IMR-90 (cell line): ENCODE data around the gene SMCO4. TPM values are rescaled to one million over a fixed set of nuclear protein-coding genes. Genes with fewer than 3 reads are reported as not detected.

Experiments
- ATAC-seq: fragments of 200-7000 bp; cut with Tn5 transposase; 2 replicates; pipeline ENCODE4 v1.9.1; 2020; ENCODE audit warnings: low read depth, mild to moderate bottlenecking, moderate library complexity
- BruUV-seq: library from RNA; stranded (reverse); fragments of 400-500 nt; replicated peaks from 2 replicates; lab custom pipeline; 2021; lab: Mats Ljungman, UMichigan
- CTCF ChIA-PET: fragments of 300-600 bp; formaldehyde crosslinking; extraction: SDS; loops from one replicate; lab custom pipeline; 2021; ENCODE audit warnings: antibody characterized with exemption; lab: Yijun Ruan, JAX
- POLR2A ChIA-PET: fragments of 300-600 bp; sonication (Branson Sonifier 250); formaldehyde crosslinking; loops from one replicate; lab custom pipeline; 2022; ENCODE audit warnings: antibody characterized with exemption; ENCODE audit not compliant: unreplicated experiment; lab: Charles Lee
- DNase-seq: peaks from one replicate; pipeline ENCODE4 v3.0.0; 2013
- H2AFZ ChIP-seq: replicated peaks from 2 replicates; pipeline ENCODE3; 2013; ENCODE audit warnings: low read length, mild to moderate bottlenecking; ENCODE audit not compliant: poor library complexity
- H2AK5ac ChIP-seq: 2 replicates; pipeline ENCODE4 v1.6.1; 2013; ENCODE audit warnings: low read depth, low read length, inconsistent platforms
- H2AK9ac ChIP-seq: replicated peaks from 2 replicates; pipeline ENCODE3; 2013; ENCODE audit warnings: mild to moderate bottlenecking, low read depth, low read length, moderate library complexity; ENCODE audit not compliant: poor library complexity
- H2BK120ac ChIP-seq: 2 replicates; pipeline ENCODE4 v1.6.1; 2013; ENCODE audit warnings: low read depth, low read length, inconsistent platforms
- H2BK15ac ChIP-seq: 3 replicates; pipeline ENCODE4 v1.6.1; 2013; ENCODE audit warnings: low read depth, low read length, inconsistent platforms
- H2BK20ac ChIP-seq: 2 replicates; pipeline ENCODE4 v1.6.1; 2013; ENCODE audit warnings: low read depth, mild to moderate bottlenecking, inconsistent platforms, low read length, moderate library complexity
- H2BK5ac ChIP-seq: 2 replicates; pipeline ENCODE4 v1.6.1; 2013; ENCODE audit warnings: mild to moderate bottlenecking, low read depth, low read length, inconsistent platforms; ENCODE audit not compliant: poor library complexity, severe bottlenecking
- H3K14ac ChIP-seq: replicated peaks from 2 replicates; pipeline ENCODE4 v1.6.1; 2013; ENCODE audit warnings: low read depth, low read length, inconsistent platforms
- H3K18ac ChIP-seq: 2 replicates; pipeline ENCODE4 v1.6.1; 2013; ENCODE audit warnings: low read depth, low read length, control low read depth
- H3K23ac ChIP-seq: 2 replicates; pipeline ENCODE4 v1.6.1; 2013; ENCODE audit warnings: low read depth, low read length, inconsistent platforms
- H3K27ac ChIP-seq: 2 replicates; pipeline ENCODE4 v1.5.1; 2013; ENCODE audit warnings: mild to moderate bottlenecking, control low read depth, low read length; ENCODE audit not compliant: insufficient read depth
- H3K27me3 ChIP-seq: 2 replicates; pipeline ENCODE4 v1.6.1; 2013; ENCODE audit warnings: low read length; ENCODE audit not compliant: control insufficient read depth, insufficient read depth
- H3K36me3 ChIP-seq: 2 replicates; pipeline ENCODE4 v1.6.1; 2013; ENCODE audit warnings: low read length, mixed read lengths; ENCODE audit not compliant: control insufficient read depth, insufficient read depth
- H3K4ac ChIP-seq: 2 replicates; pipeline ENCODE4 v1.6.1; 2013; ENCODE audit warnings: low read depth, low read length, inconsistent platforms
- H3K4me1 ChIP-seq: 2 replicates; pipeline ENCODE4 v1.6.1; 2013; ENCODE audit warnings: low read length, mixed read lengths; ENCODE audit not compliant: control insufficient read depth, insufficient read depth
- H3K4me2 ChIP-seq: 2 replicates; pipeline ENCODE4 v1.6.1; 2013; ENCODE audit warnings: low read depth, mild to moderate bottlenecking, control low read depth, low read length, moderate library complexity
- H3K4me3 ChIP-seq: 2 replicates; pipeline ENCODE4 v1.5.1; 2013; ENCODE audit warnings: low read depth, mild to moderate bottlenecking, control low read depth, low read length, moderate library complexity; ENCODE audit not compliant: insufficient read depth
- H3K56ac ChIP-seq: 2 replicates; pipeline ENCODE4 v1.6.1; 2013; ENCODE audit warnings: low read length, inconsistent platforms; ENCODE audit not compliant: insufficient read depth; ENCODE audit errors: extremely low read depth
- H3K79me1 ChIP-seq, 2 experiments: 2 replicates each; pipeline ENCODE4 v1.6.1; 2013; ENCODE audit warnings: low read length in 2 of 2, inconsistent platforms in 1 of 2, low read depth in 1 of 2
- H3K9ac ChIP-seq: 2 replicates; pipeline ENCODE4 v1.6.1; 2013; ENCODE audit warnings: low read depth, low read length, control low read depth
- H3K9me1 ChIP-seq: 2 replicates; pipeline ENCODE4 v1.6.1; 2013; ENCODE audit warnings: low read length, inconsistent platforms; ENCODE audit not compliant: insufficient read depth
- H3K9me3 ChIP-seq: 2 replicates; pipeline ENCODE4 v1.6.1; 2013; ENCODE audit warnings: low read length; ENCODE audit not compliant: control insufficient read depth, insufficient read depth
- H4K20me1 ChIP-seq: 2 replicates; pipeline ENCODE4 v1.6.1; 2013; ENCODE audit warnings: low read length, inconsistent platforms; ENCODE audit not compliant: insufficient read depth
- H4K5ac ChIP-seq: 2 replicates; pipeline ENCODE4 v1.6.1; 2013; ENCODE audit warnings: mild to moderate bottlenecking, low read depth, low read length, control low read depth
- H4K8ac ChIP-seq, 2 experiments: 2 replicates each; pipeline ENCODE4 v1.6.1; 2013; ENCODE audit warnings: low read depth in 2 of 2, low read length in 2 of 2, control low read depth in 1 of 2, inconsistent platforms in 1 of 2
- H4K91ac ChIP-seq: 2 replicates; pipeline ENCODE4 v1.6.1; 2013; ENCODE audit warnings: low read depth, low read length, inconsistent platforms; ENCODE audit not compliant: insufficient read depth
- BHLHE40 ChIP-seq: fragments of 150-350 bp; IDR thresholded peaks from 2 replicates; pipeline ENCODE4 v1.6.1; 2016; ENCODE audit warnings: mild to moderate bottlenecking, low read depth, low read length
- CEBPB ChIP-seq: IDR thresholded peaks from 2 replicates; pipeline ENCODE4 v1.6.1; 2012; ENCODE audit warnings: low read depth, low read length, improper control_type of control experiment
- CHD1 ChIP-seq: IDR thresholded peaks from 2 replicates; pipeline ENCODE4 v1.6.1; 2012; ENCODE audit warnings: low read depth, low read length, improper control_type of control experiment
- FOS ChIP-seq: fragments of 150-350 bp; IDR thresholded peaks from 2 replicates; pipeline ENCODE4 v1.6.1; 2016; ENCODE audit warnings: low read depth, low read length
- MAFK ChIP-seq: IDR thresholded peaks from 2 replicates; pipeline ENCODE4 v1.6.1; 2012; ENCODE audit warnings: low read depth, low read length, improper control_type of control experiment
- MAZ ChIP-seq: IDR thresholded peaks from 2 replicates; pipeline ENCODE4 v1.6.1; 2012; ENCODE audit warnings: low read depth, mild to moderate bottlenecking, low read length, improper control_type of control experiment, moderate library complexity, borderline replicate concordance
- MXI1 ChIP-seq: IDR thresholded peaks from 2 replicates; pipeline ENCODE4 v1.6.1; 2012; ENCODE audit warnings: low read depth, mild to moderate bottlenecking, low read length, moderate library complexity, borderline replicate concordance
- NFE2L2 ChIP-seq: fragments of 150-350 bp; IDR thresholded peaks from 2 replicates; pipeline ENCODE4 v1.6.1; 2016; ENCODE audit warnings: low read depth, mild to moderate bottlenecking, low read length
- POLR2A ChIP-seq: IDR thresholded peaks from 2 replicates; pipeline ENCODE4 v1.6.1; 2012; ENCODE audit warnings: mild to moderate bottlenecking, low read depth, low read length
- RAD21 ChIP-seq: IDR thresholded peaks from 2 replicates; pipeline ENCODE4 v1.6.1; 2012; ENCODE audit warnings: low read length, improper control_type of control experiment
- RCOR1 ChIP-seq: IDR thresholded peaks from 2 replicates; pipeline ENCODE4 v1.6.1; 2012; ENCODE audit warnings: mild to moderate bottlenecking, low read length, improper control_type of control experiment; ENCODE audit not compliant: insufficient replicate concordance
- RFX5 ChIP-seq: IDR thresholded peaks from 2 replicates; pipeline ENCODE4 v1.8.0; 2012; ENCODE audit warnings: low read depth, mild to moderate bottlenecking, low read length, moderate library complexity
- WGBS, 2 experiments: methylation state at CpG; one replicate each; pipeline versions ENCODE4 v1.1.5 to v1.1.7; 2013; ENCODE audit warnings: missing lambda C conversion rate in 2 of 2; ENCODE audit not compliant: insufficient read length in 1 of 2; ENCODE audit errors: extremely low coverage in 2 of 2; 5-methylcytosine and 5-hydroxymethylcytosine counted together
- dilution Hi-C: fragments of 300-500 bp; cut with HindIII; formaldehyde crosslinking; loops from one replicate; pipeline ENCODE4 v1.14.3; 2018; ENCODE audit warnings: low sequenced_read_pairs; ENCODE audit not compliant: unreplicated experiment
- in situ Hi-C: fragments of 300-500 bp; cut with MboI; formaldehyde crosslinking; loops from 3 replicates; pipeline ENCODE4 v1.14.3; 2019; ENCODE audit warnings: low sequenced_read_pairs, inconsistent platforms, mixed read lengths
- intact Hi-C: fragments of 100-400 bp; cut with micrococcal nuclease; formaldehyde crosslinking; loops from 2 replicates; pipeline ENCODE4 v1.10.0; 2022
- polyA plus RNA-seq, 3 experiments: library from polyadenylated mRNA; depleted of rRNA; stranded (reverse); fragments of >200 nt; gene quantifications; 2 replicates each; pipeline ENCODE4 v1.2.3, GENCODE V29; 2012; ENCODE audit warnings: low replicate concordance in 1 of 3
- total RNA-seq: library from RNA; depleted of rRNA; stranded (reverse); fragments of >200 nt; gene quantifications from 2 replicates; pipeline ENCODE4 v1.2.3, GENCODE V29; 2012
- TF ChIP-seq, protein P1 (sequence below): fragments of 150-350 bp; IDR thresholded peaks from 2 replicates; pipeline ENCODE4 v1.6.1; 2017; ENCODE audit warnings: mild to moderate bottlenecking, antibody characterized with exemption, low read length, low read depth
- TF ChIP-seq, protein P2 (sequence below): conservative IDR thresholded peaks from 2 replicates; pipeline ENCODE4 v1.5.1; 2012; ENCODE audit warnings: mild to moderate bottlenecking, low read depth, low read length, improper control_type of control experiment
- TF ChIP-seq, protein P3 (sequence below): fragments of 150-350 bp; IDR thresholded peaks from 2 replicates; pipeline ENCODE4 v1.6.1; 2016; ENCODE audit warnings: low read depth, mild to moderate bottlenecking, low read length, moderate library complexity, borderline replicate concordance

Gene SMCO4
- total and polyA plus RNA-seq, 2 of the 4 experiments (the other 2 are of a cell fraction), result 2.2 to 17.7 TPM

DNA sequence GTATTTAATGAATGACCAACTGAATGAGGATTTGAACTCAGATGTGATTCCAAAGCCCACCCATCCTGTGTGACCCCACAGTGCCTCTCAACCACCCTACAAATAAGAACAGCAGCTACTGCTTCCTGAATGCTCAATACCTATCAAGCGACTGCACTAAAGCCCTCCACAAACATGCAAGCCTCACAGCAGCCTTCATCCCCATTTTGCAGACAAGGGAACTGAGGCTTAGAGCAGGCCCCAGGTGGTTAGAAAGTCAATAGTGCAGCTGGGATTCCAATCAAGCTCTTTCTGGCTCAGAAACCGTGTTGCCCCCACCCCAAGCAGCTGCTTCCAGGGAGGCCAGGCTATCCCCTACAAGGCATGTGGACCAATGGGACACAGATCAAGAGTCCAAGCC lies 57.2 kb downstream of the SMCO4 start:
- ATAC-seq, result no peak
- 100% methylated on average over 1 of the region's 2 CpGs; no CpG with 5 or more reads in 1 of the 2 experiments for WGBS, 2 experiments
- H2BK15ac ChIP-seq, result no peak overlapping the region
- no peak overlapping the region for H3K14ac ChIP-seq
- TF ChIP-seq CEBPB (no peak), FOS (no peak), RFX5 (no peak), POLR2A (no peak), MXI1 (no peak), RCOR1 (no peak), NFE2L2 (no peak), RAD21 (no peak), MAFK (no peak), BHLHE40 (no peak), CHD1 (no peak), MAZ (no peak)
- TF ChIP-seq, protein P1, sequence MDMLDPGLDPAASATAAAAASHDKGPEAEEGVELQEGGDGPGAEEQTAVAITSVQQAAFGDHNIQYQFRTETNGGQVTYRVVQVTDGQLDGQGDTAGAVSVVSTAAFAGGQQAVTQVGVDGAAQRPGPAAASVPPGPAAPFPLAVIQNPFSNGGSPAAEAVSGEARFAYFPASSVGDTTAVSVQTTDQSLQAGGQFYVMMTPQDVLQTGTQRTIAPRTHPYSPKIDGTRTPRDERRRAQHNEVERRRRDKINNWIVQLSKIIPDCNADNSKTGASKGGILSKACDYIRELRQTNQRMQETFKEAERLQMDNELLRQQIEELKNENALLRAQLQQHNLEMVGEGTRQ, result no peak
- TF ChIP-seq, protein P2, sequence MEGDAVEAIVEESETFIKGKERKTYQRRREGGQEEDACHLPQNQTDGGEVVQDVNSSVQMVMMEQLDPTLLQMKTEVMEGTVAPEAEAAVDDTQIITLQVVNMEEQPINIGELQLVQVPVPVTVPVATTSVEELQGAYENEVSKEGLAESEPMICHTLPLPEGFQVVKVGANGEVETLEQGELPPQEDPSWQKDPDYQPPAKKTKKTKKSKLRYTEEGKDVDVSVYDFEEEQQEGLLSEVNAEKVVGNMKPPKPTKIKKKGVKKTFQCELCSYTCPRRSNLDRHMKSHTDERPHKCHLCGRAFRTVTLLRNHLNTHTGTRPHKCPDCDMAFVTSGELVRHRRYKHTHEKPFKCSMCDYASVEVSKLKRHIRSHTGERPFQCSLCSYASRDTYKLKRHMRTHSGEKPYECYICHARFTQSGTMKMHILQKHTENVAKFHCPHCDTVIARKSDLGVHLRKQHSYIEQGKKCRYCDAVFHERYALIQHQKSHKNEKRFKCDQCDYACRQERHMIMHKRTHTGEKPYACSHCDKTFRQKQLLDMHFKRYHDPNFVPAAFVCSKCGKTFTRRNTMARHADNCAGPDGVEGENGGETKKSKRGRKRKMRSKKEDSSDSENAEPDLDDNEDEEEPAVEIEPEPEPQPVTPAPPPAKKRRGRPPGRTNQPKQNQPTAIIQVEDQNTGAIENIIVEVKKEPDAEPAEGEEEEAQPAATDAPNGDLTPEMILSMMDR, result no peak
- TF ChIP-seq, protein P3, sequence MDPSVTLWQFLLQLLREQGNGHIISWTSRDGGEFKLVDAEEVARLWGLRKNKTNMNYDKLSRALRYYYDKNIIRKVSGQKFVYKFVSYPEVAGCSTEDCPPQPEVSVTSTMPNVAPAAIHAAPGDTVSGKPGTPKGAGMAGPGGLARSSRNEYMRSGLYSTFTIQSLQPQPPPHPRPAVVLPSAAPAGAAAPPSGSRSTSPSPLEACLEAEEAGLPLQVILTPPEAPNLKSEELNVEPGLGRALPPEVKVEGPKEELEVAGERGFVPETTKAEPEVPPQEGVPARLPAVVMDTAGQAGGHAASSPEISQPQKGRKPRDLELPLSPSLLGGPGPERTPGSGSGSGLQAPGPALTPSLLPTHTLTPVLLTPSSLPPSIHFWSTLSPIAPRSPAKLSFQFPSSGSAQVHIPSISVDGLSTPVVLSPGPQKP, result no peak
- no peak overlapping the region for H4K5ac ChIP-seq
- H3K79me1 ChIP-seq, result 0 out of 4 replicates have a peak, but pooled peaks cover 0 to 4% of the 10 kb centered on the region in 2 experiments
- POLR2A ChIA-PET, result no interaction called here
- BruUV-seq, result no TSS peak
- H2AK9ac ChIP-seq, result no peak overlapping the region
- H3K4me1 ChIP-seq, result peaks cover 3% of the 10 kb centered on the region; the same call in 1 of the 2 replicates
- no peaks in the 10 kb centered on the region; the same call in 1 of the 2 replicates for H4K20me1 ChIP-seq
- no peak overlapping the region for H3K9ac ChIP-seq
- H3K23ac ChIP-seq, result no peak overlapping the region
- dilution Hi-C loops, result no loop called here
- H3K4me2 ChIP-seq, result no peak overlapping the region
- in situ Hi-C loops, result no loop called here
- H3K27me3 ChIP-seq, result no peaks in the 10 kb centered on the region
- H4K8ac ChIP-seq, result no peak overlapping the region
- no peak for DNase-seq
- H3K18ac ChIP-seq, result no peak overlapping the region
- H3K9me3 ChIP-seq, result no peaks in the 10 kb centered on the region
- CTCF ChIA-PET, result interaction anchor here (0.6 kb wide), 1 partner anchor 18 kb away, joined by 3 read pairs; no protein-coding TSS in a partner anchor
- no peak overlapping the region for H2AFZ ChIP-seq
- H3K56ac ChIP-seq, result no peak overlapping the region
- no peak overlapping the region for H3K4ac ChIP-seq
- no peak overlapping the region for H2BK120ac ChIP-seq
- H3K4me3 ChIP-seq, result no peak overlapping the region
- H2BK20ac ChIP-seq, result no peak overlapping the region
- no peaks in the 10 kb centered on the region for H3K36me3 ChIP-seq
- no peak overlapping the region for H2BK5ac ChIP-seq
- no peak overlapping the region for H2AK5ac ChIP-seq
- intact Hi-C loops, result no loop called here
- no peak overlapping the region for H3K27ac ChIP-seq
- H4K91ac ChIP-seq, result no peak overlapping the region
- peaks cover 8% of the 10 kb centered on the region for H3K9me1 ChIP-seq
